ENCODE data around the gene DGKQ.
A peak's percentile ranks its signal among the peaks of the same experiment; 100 is the strongest.

Gene DGKQ

GRCh38 chr4:996997-997374 is 23.6 kb upstream of the DGKQ start:
- FAIRE-seq, result no peak
- DNase-seq (ENCODE audit: insufficient read length, low spot score), result no peak

- DNase-seq (ENCODE audit: insufficient read length, low spot score) (no peak), FAIRE-seq (no peak)
Measured at GRCh38 chr4:996030-996996, 22.9 kb upstream of the DGKQ start.

GRCh38 chr4:995311-996026 is 22.1 kb upstream of the DGKQ start:
- FAIRE-seq (no peak), DNase-seq (ENCODE audit: insufficient read length, low spot score) (no peak)

- FAIRE-seq, result no peak
- DNase-seq (ENCODE audit: insufficient read length, low spot score), result no peak
Measured at GRCh38 chr4:993111-994029, 20.0 kb upstream of the DGKQ start, which contains the start of gene SLC26A1. TSS of gene SLC26A1 (minus strand) at chr4:993404. CDS start at chr4:991703, 1,701 bp downstream.

- FAIRE-seq (no peak), DNase-seq (ENCODE audit: insufficient read length, low spot score) (no peak)
Measured at GRCh38 chr4:992297-993110, 19.1 kb upstream of the DGKQ start.

- DNase-seq (ENCODE audit: insufficient read length, low spot score) (no peak), FAIRE-seq (no peak)
Measured at GRCh38 chr4:991451-992296, 18.3 kb upstream of the DGKQ start.

GRCh38 chr4:990746-991367 is 17.5 kb upstream of the DGKQ start:
- no peak for FAIRE-seq
- DNase-seq (ENCODE audit: insufficient read length, low spot score), result no peak

GRCh38 chr4:989722-990471 is 16.5 kb upstream of the DGKQ start:
- DNase-seq (ENCODE audit: insufficient read length, low spot score) (no peak), FAIRE-seq (no peak)

GRCh38 chr4:988726-989721 is 15.7 kb upstream of the DGKQ start:
- DNase-seq (ENCODE audit: insufficient read length, low spot score) (no peak), FAIRE-seq (no peak)

- DNase-seq (ENCODE audit: insufficient read length, low spot score), result no peak
- no peak for FAIRE-seq
Measured at GRCh38 chr4:987624-988513, 14.5 kb upstream of the DGKQ start.

- peak; percentile 85 for DNase-seq (ENCODE audit: insufficient read length, low spot score)
- FAIRE-seq, result no peak
Measured at GRCh38 chr4:986879-987623, 13.7 kb upstream of the DGKQ start, which contains the start of gene IDUA. TSS of gene IDUA (plus strand) at chr4:987044. CDS start at chr4:987085, 41 bp downstream.

GRCh38 chr4:986428-986878 is 13.1 kb upstream of the DGKQ start:
- DNase-seq (ENCODE audit: insufficient read length, low spot score), result no peak
- peak; percentile 37 for FAIRE-seq

- peak; percentile 68 for DNase-seq (ENCODE audit: insufficient read length, low spot score)
Measured at GRCh38 chr4:985123-985830, 11.9 kb upstream of the DGKQ start.

More at GRCh38 chr4:985123-985830, 11.9 kb upstream of the DGKQ start:
- FAIRE-seq, result no peak
